Measurements from ENCODE around the gene S100A7.
"Not testable (repeated sequence)": the region's sequence is repeated elsewhere in the genome, so short reads cannot be mapped to it uniquely, and the experiment has no call there.

S100A7 gene

GRCh38 chr1:153475282-153475681 lies 14.8 kb upstream of the S100A7 start:
- DNase-seq: no peak

- no peak for DNase-seq
Observed at GRCh38 chr1:153474347-153474746, 13.9 kb upstream of the S100A7 start.

GRCh38 chr1:153470707-153471106 lies 10.3 kb upstream of the S100A7 start:
- DNase-seq: no peak

GRCh38 chr1:153466908-153467307 lies 6.5 kb upstream of the S100A7 start:
- DNase-seq: no peak

- DNase-seq: no peak
Observed at GRCh38 chr1:153465811-153466636, 5.6 kb upstream of the S100A7 start.

- DNase-seq: not testable (repeated sequence)
Observed at GRCh38 chr1:153462741-153463140, 2.3 kb upstream of the S100A7 start.

GRCh38 chr1:153459655-153460054 lies 796 bp downstream of the S100A7 start:
- no peak for DNase-seq

- DNase-seq: no peak
Observed at GRCh38 chr1:153456396-153456795, 4.1 kb downstream of the S100A7 start.

- DNase-seq: not testable (repeated sequence)
Observed at GRCh38 chr1:153448851-153449250, 11.6 kb downstream of the S100A7 start.

GRCh38 chr1:153447498-153448170 lies 12.8 kb downstream of the S100A7 start:
- no peak for DNase-seq

- DNase-seq: no peak
Observed at GRCh38 chr1:153444078-153444477, 16.4 kb downstream of the S100A7 start.

- DNase-seq: no peak
Observed at GRCh38 chr1:153443486-153443885, 17.0 kb downstream of the S100A7 start.

- peak; percentile 55 for DNase-seq
Observed at GRCh38 chr1:153441238-153441755, 19.2 kb downstream of the S100A7 start.

- DNase-seq: no peak
Observed at GRCh38 chr1:153439273-153439672, 21.2 kb downstream of the S100A7 start.

- DNase-seq: no peak
Observed at GRCh38 chr1:153438599-153438998, 21.9 kb downstream of the S100A7 start.

- DNase-seq: no peak
Observed at GRCh38 chr1:153437236-153437635, 23.2 kb downstream of the S100A7 start.

GRCh38 chr1:153434746-153435455 lies 25.6 kb downstream of the S100A7 start:
- no peak for DNase-seq

GRCh38 chr1:153432874-153433681 lies 27.4 kb downstream of the S100A7 start:
- no peak for DNase-seq

GRCh38 chr1:153431928-153432327 lies 28.5 kb downstream of the S100A7 start:
- no peak for DNase-seq

- DNase-seq: no peak
Observed at GRCh38 chr1:153431427-153431826, 29.0 kb downstream of the S100A7 start.

GRCh38 chr1:153431002-153431401 lies 29.4 kb downstream of the S100A7 start:
- DNase-seq: no peak

- DNase-seq: no peak
Observed at GRCh38 chr1:153430561-153430960, 29.9 kb downstream of the S100A7 start.

- no peak for DNase-seq
Observed at GRCh38 chr1:153430166-153430553, 30.3 kb downstream of the S100A7 start.
